Neural cell (in vitro differentiated cells): ENCODE data around the gene TM9SF1. TPM values are rescaled to one million over a fixed set of nuclear protein-coding genes. Genes with fewer than 3 reads are reported as not detected.

Experiments
- H2AFZ ChIP-seq: fragments of 200-600, 300-800 bp; sonication (generic), shearing (Covaris generic); 2 replicates; pipeline ENCODE4 v1.6.0; 2014; ENCODE audit warnings: low read depth, mild to moderate bottlenecking, antibody characterized with exemption, low read length, moderate library complexity
- H3F3A ChIP-seq: fragments of 200-600 bp; shearing (Covaris generic); 2 replicates; pipeline ENCODE4 v1.6.1; 2016; ENCODE audit warnings: mild to moderate bottlenecking, moderate library complexity, mixed read lengths, antibody characterized with exemption, low read length; ENCODE audit not compliant: insufficient read depth, poor library complexity, severe bottlenecking
- H3K27ac ChIP-seq: fragments of 200-600, 300-800 bp; sonication (generic), shearing (Covaris generic); 2 replicates; pipeline ENCODE4 v1.5.1; 2014; ENCODE audit warnings: mild to moderate bottlenecking, low read length, moderate library complexity
- H3K27me3 ChIP-seq: fragments of 300-800, 200-600 bp; sonication (generic), shearing (Covaris generic); 2 replicates; pipeline ENCODE4 v1.6.0; 2014; ENCODE audit warnings: mild to moderate bottlenecking, low read depth, low read length, moderate library complexity; ENCODE audit not compliant: insufficient read depth
- H3K36me3 ChIP-seq: fragments of 300-800, 200-600 bp; sonication (generic), shearing (Covaris generic); 2 replicates; pipeline ENCODE4 v1.5.1; 2014; ENCODE audit warnings: mild to moderate bottlenecking, antibody characterized with exemption, low read length, moderate library complexity; ENCODE audit not compliant: insufficient read depth
- H3K4me2 ChIP-seq: fragments of 300-800, 200-600 bp; sonication (generic), shearing (Covaris generic); 2 replicates; pipeline ENCODE4 v1.6.0; 2014; ENCODE audit warnings: mild to moderate bottlenecking, low read length
- H3K4me3 ChIP-seq: fragments of 300-800, 200-600 bp; sonication (generic), shearing (Covaris generic); 2 replicates; pipeline ENCODE4 v1.5.1; 2014; ENCODE audit warnings: mild to moderate bottlenecking, low read length, moderate library complexity
- H3K79me2 ChIP-seq: fragments of 200-600 bp; shearing (Covaris generic); replicated peaks from 2 replicates; pipeline ENCODE4 v1.6.0; 2014; ENCODE audit warnings: mild to moderate bottlenecking, low read length, moderate library complexity; ENCODE audit not compliant: insufficient read depth
- H3K9ac ChIP-seq: fragments of 300-800, 200-600 bp; sonication (generic), shearing (Covaris generic); 2 replicates; pipeline ENCODE4 v1.6.1; 2016; ENCODE audit warnings: mild to moderate bottlenecking, low read length, mixed read lengths
- H3K9me2 ChIP-seq: fragments of 200-600 bp; shearing (Covaris generic); 2 replicates; pipeline ENCODE4 v1.6.1; 2016; ENCODE audit warnings: mild to moderate bottlenecking, low read length, mixed read lengths; ENCODE audit not compliant: insufficient read depth
- H3K9me3 ChIP-seq: fragments of 200-600, 300-800 bp; sonication (generic), shearing (Covaris generic); 2 replicates; pipeline ENCODE4 v1.6.1; 2016; ENCODE audit warnings: mild to moderate bottlenecking, mixed run types, low read length, moderate library complexity, mixed read lengths
- H4K20me1 ChIP-seq: fragments of 200-600 bp; shearing (Covaris generic); 2 replicates; pipeline ENCODE4 v1.6.1; 2016; ENCODE audit warnings: mild to moderate bottlenecking, mixed run types; ENCODE audit not compliant: insufficient read depth
- EP300 ChIP-seq: fragments of 450-650 bp; conservative IDR thresholded peaks from 2 replicates; pipeline ENCODE4 v1.6.1; 2014; ENCODE audit warnings: antibody characterized with exemption, mild to moderate bottlenecking, moderate library complexity; ENCODE audit not compliant: poor library complexity, severe bottlenecking
- EZH2 ChIP-seq: fragments of 200-600, 300-800 bp; shearing (Covaris generic), sonication (generic); IDR thresholded peaks from 2 replicates; pipeline ENCODE4 v1.6.1; 2014; ENCODE audit warnings: antibody characterized with exemption, low read length, borderline replicate concordance, mild to moderate bottlenecking; ENCODE audit not compliant: insufficient read depth, poor library complexity, severe bottlenecking
- MXI1 ChIP-seq: fragments of 450-650 bp; conservative IDR thresholded peaks from 2 replicates; pipeline ENCODE4 v1.6.1; 2014; ENCODE audit warnings: antibody characterized with exemption, mild to moderate bottlenecking; ENCODE audit not compliant: poor library complexity, severe bottlenecking
- POLR2AphosphoS5 ChIP-seq: IDR thresholded peaks from 2 replicates; pipeline ENCODE4 v1.6.1; 2012
- RAD21 ChIP-seq: fragments of 450-650 bp; conservative IDR thresholded peaks from 2 replicates; pipeline ENCODE4 v1.6.1; 2014; ENCODE audit warnings: antibody characterized with exemption, mild to moderate bottlenecking, moderate library complexity
- SMC3 ChIP-seq: fragments of 450-650 bp; conservative IDR thresholded peaks from 2 replicates; pipeline ENCODE4 v1.6.1; 2014; ENCODE audit warnings: antibody characterized with exemption, mild to moderate bottlenecking, moderate library complexity; ENCODE audit not compliant: poor library complexity
- TAF1 ChIP-seq: IDR thresholded peaks from 2 replicates; pipeline ENCODE4 v1.6.1; 2012; ENCODE audit warnings: low read depth
- polyA plus RNA-seq: library from polyadenylated mRNA; depleted of rRNA; stranded (reverse); fragments of >200 nt; gene quantifications from 2 replicates; pipeline ENCODE4 v1.2.3, GENCODE V29; 2014
- TF ChIP-seq, protein P1 (sequence below): IDR thresholded peaks from 2 replicates; pipeline ENCODE4 v1.6.1; 2012; ENCODE audit warnings: borderline replicate concordance
- TF ChIP-seq, protein P2 (sequence below): fragments of 450-650 bp; IDR thresholded peaks from 2 replicates; pipeline ENCODE4 v1.5.1; 2014; ENCODE audit warnings: antibody characterized with exemption, mild to moderate bottlenecking, moderate library complexity; ENCODE audit not compliant: poor library complexity, severe bottlenecking

TM9SF1 gene
- polyA plus RNA-seq, 1 donor from 2014 or later = 25.1 TPM

DNA sequence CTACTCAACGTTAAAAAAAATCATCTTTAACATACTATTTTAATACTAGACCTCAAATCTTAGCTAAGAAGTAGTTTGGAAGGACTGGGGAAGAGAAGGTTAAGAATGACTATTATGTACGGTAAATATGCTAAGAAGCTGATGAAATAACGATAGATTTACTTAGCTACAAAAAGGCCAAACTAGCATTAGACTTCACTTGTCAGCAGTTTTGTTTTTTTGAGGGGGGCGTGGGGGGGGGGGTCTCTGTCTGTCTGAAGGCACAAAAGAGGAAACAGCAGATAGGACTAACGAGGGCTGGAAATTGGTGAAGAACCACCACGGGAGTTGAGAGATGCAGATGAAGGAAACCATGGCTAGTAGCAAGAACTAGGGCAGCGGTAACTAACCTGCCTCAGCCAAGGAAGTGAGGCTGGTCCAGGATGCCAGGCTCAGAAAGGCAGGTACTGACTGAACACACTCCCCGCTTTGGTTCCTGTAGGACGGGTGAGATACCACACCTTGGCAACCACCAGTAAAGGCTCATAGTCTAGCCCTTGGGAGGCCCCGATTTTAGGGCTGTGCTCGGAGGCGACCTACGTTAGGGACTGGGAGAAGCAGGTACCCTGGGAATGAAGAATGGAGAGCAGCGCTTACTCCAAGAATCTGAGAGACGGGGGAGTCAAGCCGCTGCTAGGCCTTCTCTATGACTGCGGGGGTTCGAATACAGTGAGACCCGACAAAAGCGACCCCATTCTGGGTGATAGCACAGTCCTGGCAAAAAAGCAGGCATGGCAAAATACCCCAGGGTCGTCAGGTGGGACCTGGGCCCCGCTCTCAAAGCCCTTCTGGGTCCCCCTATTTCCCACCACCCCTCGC, 36.3 kb upstream of the TM9SF1 start:
- Histone ChIP-seq H3K27me3 (no peaks in the 10 kb centered on the region), H2AFZ (peak overlapping the region; percentile 52), H3K79me2 (peaks cover 38% of the 10 kb centered on the region), H4K20me1 (no peaks in the 10 kb centered on the region), H3F3A (no peaks in the 10 kb centered on the region), H3K9me2 (no peaks in the 10 kb centered on the region), H3K36me3 (no peaks in the 10 kb centered on the region), H3K4me3 (peak overlapping the region; percentile 78), H3K27ac (peak overlapping the region; percentile 85), H3K9ac (peak overlapping the region; percentile 84), H3K9me3 (no peaks in the 10 kb centered on the region), H3K4me2 (peak overlapping the region; percentile 96)
- TF ChIP-seq MXI1 (no peak), RAD21 (no peak), POLR2AphosphoS5 (no peak), SMC3 (no peak), EZH2 (no peak), EP300 (no peak), TAF1 (no peak)
- TF ChIP-seq, protein P1, sequence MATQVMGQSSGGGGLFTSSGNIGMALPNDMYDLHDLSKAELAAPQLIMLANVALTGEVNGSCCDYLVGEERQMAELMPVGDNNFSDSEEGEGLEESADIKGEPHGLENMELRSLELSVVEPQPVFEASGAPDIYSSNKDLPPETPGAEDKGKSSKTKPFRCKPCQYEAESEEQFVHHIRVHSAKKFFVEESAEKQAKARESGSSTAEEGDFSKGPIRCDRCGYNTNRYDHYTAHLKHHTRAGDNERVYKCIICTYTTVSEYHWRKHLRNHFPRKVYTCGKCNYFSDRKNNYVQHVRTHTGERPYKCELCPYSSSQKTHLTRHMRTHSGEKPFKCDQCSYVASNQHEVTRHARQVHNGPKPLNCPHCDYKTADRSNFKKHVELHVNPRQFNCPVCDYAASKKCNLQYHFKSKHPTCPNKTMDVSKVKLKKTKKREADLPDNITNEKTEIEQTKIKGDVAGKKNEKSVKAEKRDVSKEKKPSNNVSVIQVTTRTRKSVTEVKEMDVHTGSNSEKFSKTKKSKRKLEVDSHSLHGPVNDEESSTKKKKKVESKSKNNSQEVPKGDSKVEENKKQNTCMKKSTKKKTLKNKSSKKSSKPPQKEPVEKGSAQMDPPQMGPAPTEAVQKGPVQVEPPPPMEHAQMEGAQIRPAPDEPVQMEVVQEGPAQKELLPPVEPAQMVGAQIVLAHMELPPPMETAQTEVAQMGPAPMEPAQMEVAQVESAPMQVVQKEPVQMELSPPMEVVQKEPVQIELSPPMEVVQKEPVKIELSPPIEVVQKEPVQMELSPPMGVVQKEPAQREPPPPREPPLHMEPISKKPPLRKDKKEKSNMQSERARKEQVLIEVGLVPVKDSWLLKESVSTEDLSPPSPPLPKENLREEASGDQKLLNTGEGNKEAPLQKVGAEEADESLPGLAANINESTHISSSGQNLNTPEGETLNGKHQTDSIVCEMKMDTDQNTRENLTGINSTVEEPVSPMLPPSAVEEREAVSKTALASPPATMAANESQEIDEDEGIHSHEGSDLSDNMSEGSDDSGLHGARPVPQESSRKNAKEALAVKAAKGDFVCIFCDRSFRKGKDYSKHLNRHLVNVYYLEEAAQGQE = no peak
- TF ChIP-seq, protein P2, sequence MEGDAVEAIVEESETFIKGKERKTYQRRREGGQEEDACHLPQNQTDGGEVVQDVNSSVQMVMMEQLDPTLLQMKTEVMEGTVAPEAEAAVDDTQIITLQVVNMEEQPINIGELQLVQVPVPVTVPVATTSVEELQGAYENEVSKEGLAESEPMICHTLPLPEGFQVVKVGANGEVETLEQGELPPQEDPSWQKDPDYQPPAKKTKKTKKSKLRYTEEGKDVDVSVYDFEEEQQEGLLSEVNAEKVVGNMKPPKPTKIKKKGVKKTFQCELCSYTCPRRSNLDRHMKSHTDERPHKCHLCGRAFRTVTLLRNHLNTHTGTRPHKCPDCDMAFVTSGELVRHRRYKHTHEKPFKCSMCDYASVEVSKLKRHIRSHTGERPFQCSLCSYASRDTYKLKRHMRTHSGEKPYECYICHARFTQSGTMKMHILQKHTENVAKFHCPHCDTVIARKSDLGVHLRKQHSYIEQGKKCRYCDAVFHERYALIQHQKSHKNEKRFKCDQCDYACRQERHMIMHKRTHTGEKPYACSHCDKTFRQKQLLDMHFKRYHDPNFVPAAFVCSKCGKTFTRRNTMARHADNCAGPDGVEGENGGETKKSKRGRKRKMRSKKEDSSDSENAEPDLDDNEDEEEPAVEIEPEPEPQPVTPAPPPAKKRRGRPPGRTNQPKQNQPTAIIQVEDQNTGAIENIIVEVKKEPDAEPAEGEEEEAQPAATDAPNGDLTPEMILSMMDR = no peak

DNA sequence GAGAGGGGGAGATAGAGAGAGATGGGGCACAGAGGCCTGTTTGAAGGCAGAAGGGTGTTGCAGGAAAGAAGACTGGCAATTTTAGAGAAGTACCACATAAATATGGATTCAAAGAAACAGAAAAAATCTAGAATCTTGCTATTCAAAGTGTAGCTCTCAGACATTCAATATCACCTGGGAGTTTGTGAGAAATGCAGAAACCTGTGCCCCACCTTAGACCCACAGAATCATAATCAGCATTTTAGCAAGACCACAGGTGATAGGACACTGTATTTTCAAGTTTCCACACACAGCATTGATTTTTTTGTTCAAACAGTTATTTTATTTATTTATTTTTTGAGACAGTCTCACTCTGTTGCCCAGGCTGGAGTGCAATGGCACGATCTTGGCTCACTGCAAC, 33.7 kb upstream of the TM9SF1 start:
- Histone ChIP-seq H2AFZ (no peak overlapping the region), H4K20me1 (no peaks in the 10 kb centered on the region), H3K4me3 (no peak overlapping the region), H3K27ac (no peak overlapping the region), H3K4me2 (no peak overlapping the region), H3K79me2 (peaks cover 37% of the 10 kb centered on the region), H3K9ac (no peak overlapping the region), H3K9me3 (no peaks in the 10 kb centered on the region), H3F3A (no peaks in the 10 kb centered on the region), H3K9me2 (no peaks in the 10 kb centered on the region), H3K27me3 (no peaks in the 10 kb centered on the region), H3K36me3 (no peaks in the 10 kb centered on the region)
- TF ChIP-seq, protein P2 = no peak
- TF ChIP-seq EP300 (no peak), SMC3 (no peak), POLR2AphosphoS5 (no peak), RAD21 (no peak), TAF1 (no peak), MXI1 (no peak), EZH2 (no peak)
- TF ChIP-seq, protein P1 = no peak
